K562 (cell line): ENCODE results near the gene HPCAL1. TPM values are rescaled to one million over a fixed set of nuclear protein-coding genes. Genes with fewer than 3 reads are reported as not detected.

Experiments
- BCOR ChIP-seq: fragments of 450-650 bp; IDR thresholded peaks from 2 replicates; pipeline ENCODE4 v1.6.1; 2016
- BRF1 ChIP-seq: IDR thresholded peaks from 3 replicates; pipeline ENCODE4 v1.6.1; 2011; ENCODE audit warnings: borderline replicate concordance, mild to moderate bottlenecking; ENCODE audit not compliant: insufficient read length; ENCODE audit errors: extremely low read depth
- CTBP1 ChIP-seq: fragments of 450-650 bp; IDR thresholded peaks from 2 replicates; pipeline ENCODE4 v1.6.1; 2016; ENCODE audit warnings: borderline replicate concordance
- DMBX1 ChIP-seq: fragments of 250-450 bp; sonication (Bioruptor Pico); IDR thresholded peaks from 2 replicates; pipeline ENCODE4 v1.8.0; 2022; ENCODE audit warnings: inconsistent platforms, mild to moderate bottlenecking, moderate library complexity, borderline replicate concordance
- ELF2 ChIP-seq: fragments of 250-450 bp; sonication (Bioruptor Pico); IDR thresholded peaks from 2 replicates; pipeline ENCODE4 v1.5.0; 2021; ENCODE audit warnings: mild to moderate bottlenecking
- FOXP1 ChIP-seq: sonication (generic); formaldehyde crosslinking; IDR thresholded peaks from 2 replicates; pipeline ENCODE4 v1.8.0; 2022; ENCODE audit warnings: mild to moderate bottlenecking, missing genetic modification reagents
- HBP1 ChIP-seq: fragments of 450-650 bp; formaldehyde crosslinking; IDR thresholded peaks from 2 replicates; pipeline ENCODE4 v1.4.0; 2022; ENCODE audit warnings: missing genetic modification characterization
- HDAC8 ChIP-seq: fragments of 450-650 bp; IDR thresholded peaks from 2 replicates; pipeline ENCODE4 v1.6.1; 2016; ENCODE audit warnings: mild to moderate bottlenecking, missing genetic modification characterization, moderate library complexity, missing compliant biosample characterization
- ID3 ChIP-seq, 2 experiments: fragments of 250-450 bp in 1 of 2; fragments of 450-650 bp in 1 of 2; sonication (Bioruptor Pico) in 1 of 2; IDR thresholded peaks; 2 replicates each; pipeline versions ENCODE4 v1.6.1 to v1.8.0; 2016 to 2021; ENCODE audit warnings: mild to moderate bottlenecking in 2 of 2, moderate library complexity in 2 of 2, missing compliant biosample characterization in 1 of 2, missing genetic modification characterization in 1 of 2
- LCOR ChIP-seq: sonication (generic); formaldehyde crosslinking; IDR thresholded peaks from 2 replicates; pipeline ENCODE4 v1.8.0; 2022; ENCODE audit warnings: mild to moderate bottlenecking, missing genetic modification reagents
- MCM2 ChIP-seq: fragments of 450-650 bp; IDR thresholded peaks from 2 replicates; pipeline ENCODE4 v1.6.1; 2017; ENCODE audit warnings: low read depth, mild to moderate bottlenecking
- MCM3 ChIP-seq: fragments of 450-650 bp; IDR thresholded peaks from 2 replicates; pipeline ENCODE4 v1.6.1; 2016
- NFIX ChIP-seq: fragments of 250-450 bp; sonication (Bioruptor Pico); IDR thresholded peaks from 2 replicates; pipeline ENCODE4 v1.4.0; 2020; ENCODE audit warnings: low read depth, mild to moderate bottlenecking, moderate library complexity
- NR2C2 ChIP-seq, 2 experiments: fragments of 200-800 bp in 1 of 2; sonication (Bioruptor generic) in 1 of 2; sonication (generic) in 1 of 2; formaldehyde crosslinking in 1 of 2; IDR thresholded peaks; 2 replicates each; pipeline versions ENCODE4 v1.6.1 to v1.8.0; 2016 to 2022; ENCODE audit warnings: mild to moderate bottlenecking in 1 of 2, missing compliant biosample characterization in 1 of 2, missing genetic modification characterization in 1 of 2, missing genetic modification reagents in 1 of 2
- PPARD ChIP-seq: fragments of 250-450 bp; sonication (Bioruptor Pico); IDR thresholded peaks from 2 replicates; pipeline ENCODE4 v1.8.0; 2022; ENCODE audit warnings: inconsistent platforms, mild to moderate bottlenecking, moderate library complexity
- RBBP5 ChIP-seq: fragments of 200-600 bp; sonication (generic); IDR thresholded peaks from 2 replicates; pipeline ENCODE4 v1.6.1; 2012; ENCODE audit warnings: borderline replicate concordance, mild to moderate bottlenecking, low read length, control low read depth, inconsistent platforms; ENCODE audit not compliant: insufficient read depth, poor library complexity, severe bottlenecking
- SOX6 ChIP-seq: fragments of 450-650 bp; IDR thresholded peaks from 2 replicates; pipeline ENCODE4 v1.6.1; 2014; ENCODE audit warnings: mild to moderate bottlenecking
- STAT5A ChIP-seq: IDR thresholded peaks from 2 replicates; pipeline ENCODE4 v1.6.1; 2012; ENCODE audit warnings: low read length, inconsistent platforms, borderline replicate concordance
- ZC3H11A ChIP-seq: IDR thresholded peaks from 2 replicates; pipeline ENCODE4 v1.6.1; 2012; ENCODE audit warnings: low read depth, low read length, improper control_type of control experiment
- ZNF143 ChIP-seq: sonication (generic); formaldehyde crosslinking; IDR thresholded peaks from 2 replicates; pipeline ENCODE4 v1.9.0; 2022; ENCODE audit warnings: mild to moderate bottlenecking, missing genetic modification reagents
- ZNF274 ChIP-seq: IDR thresholded peaks from 2 replicates; pipeline ENCODE4 v1.6.1; 2011; ENCODE audit warnings: low read depth, mild to moderate bottlenecking, low read length, moderate library complexity, borderline replicate concordance
- ZNF384 ChIP-seq: IDR thresholded peaks from 2 replicates; pipeline ENCODE4 v1.6.1; 2012; ENCODE audit warnings: low read depth, low read length, improper control_type of control experiment
- ZNF431 ChIP-seq: sonication (generic); formaldehyde crosslinking; IDR thresholded peaks from 2 replicates; pipeline ENCODE4 v1.8.0; 2022; ENCODE audit warnings: mild to moderate bottlenecking, missing genetic modification reagents
- polyA plus RNA-seq, 8 experiments: library from polyadenylated mRNA; depleted of rRNA in 4 of 8; stranded (reverse) in 5 of 8; unstranded in 3 of 8; fragments of >200 nt; fragmentation: Nextera tagmentation in 2 of 8; fragmentation: Illumina TruSeq in 1 of 8; extraction: Ambion mirVana in 2 of 8; extraction: Trizol in 1 of 8; gene quantifications; 2 replicates each; pipeline versions ENCODE4 v1.2.1 to v1.2.3, GENCODE V29; 2011 to 2014; ENCODE audit warnings: inconsistent platforms in 1 of 8, missing spikeins in 1 of 8
- total RNA-seq, 7 experiments: library from RNA; depleted of rRNA in 6 of 7; stranded (reverse); fragments of >200 nt in 6 of 7; fragmentation: Illumina TruSeq in 2 of 7; extraction: Trizol in 2 of 7; gene quantifications; 2 replicates each; pipeline versions ENCODE4 v1.2.1 to v1.2.3, GENCODE V29; 2011 to 2021; ENCODE audit warnings: low replicate concordance in 1 of 7
- TF ChIP-seq, protein P1 (sequence below): IDR thresholded peaks from 2 replicates; pipeline ENCODE4 v1.6.1; 2014; ENCODE audit warnings: antibody characterized with exemption
- TF ChIP-seq, protein P2 (sequence below): fragments of 250-450 bp; sonication (Bioruptor Pico); IDR thresholded peaks from 2 replicates; pipeline ENCODE4 v1.4.0; 2020

Gene HPCAL1
- total and polyA plus RNA-seq, 9 of the 15 experiments (the other 6 are each of a cell fraction or from before 2014, with no cell fraction given), result 2.7 to 65.5 (median 23.9) TPM

DNA sequence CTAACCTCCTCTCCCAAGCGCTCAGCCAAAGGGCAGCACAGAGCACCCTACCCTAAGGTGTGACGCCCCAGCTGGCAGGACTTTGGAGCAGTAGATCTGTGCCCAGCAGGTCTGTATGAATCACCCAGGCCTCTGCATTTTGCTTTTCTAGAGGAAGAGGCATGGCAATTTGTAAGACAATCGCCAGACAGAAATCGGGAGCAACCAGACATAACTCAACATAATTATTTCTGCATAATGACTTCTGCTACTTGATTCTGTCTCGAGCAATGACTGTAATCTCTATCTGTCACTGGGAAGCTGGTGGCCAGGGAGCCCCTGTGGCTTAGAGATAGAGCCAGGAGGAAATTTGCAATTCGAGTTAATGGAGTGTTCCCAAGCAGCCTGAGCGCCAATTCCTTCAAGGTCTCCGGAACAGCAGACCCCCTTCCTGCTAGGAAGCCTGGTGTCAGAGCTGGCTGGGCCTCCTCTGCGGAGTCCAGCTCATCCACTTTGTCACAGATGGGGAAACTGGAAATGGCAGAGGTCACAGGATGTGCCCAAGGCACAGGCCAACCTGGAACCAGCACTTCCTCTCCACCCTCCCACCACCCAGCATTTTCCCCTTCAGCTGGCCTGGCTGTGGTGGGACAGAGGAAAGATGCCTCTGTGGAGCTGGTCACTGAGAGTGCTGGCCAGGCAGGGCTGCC, 90.4 kb downstream of the HPCAL1 start (continued):
- TF ChIP-seq, protein P1, sequence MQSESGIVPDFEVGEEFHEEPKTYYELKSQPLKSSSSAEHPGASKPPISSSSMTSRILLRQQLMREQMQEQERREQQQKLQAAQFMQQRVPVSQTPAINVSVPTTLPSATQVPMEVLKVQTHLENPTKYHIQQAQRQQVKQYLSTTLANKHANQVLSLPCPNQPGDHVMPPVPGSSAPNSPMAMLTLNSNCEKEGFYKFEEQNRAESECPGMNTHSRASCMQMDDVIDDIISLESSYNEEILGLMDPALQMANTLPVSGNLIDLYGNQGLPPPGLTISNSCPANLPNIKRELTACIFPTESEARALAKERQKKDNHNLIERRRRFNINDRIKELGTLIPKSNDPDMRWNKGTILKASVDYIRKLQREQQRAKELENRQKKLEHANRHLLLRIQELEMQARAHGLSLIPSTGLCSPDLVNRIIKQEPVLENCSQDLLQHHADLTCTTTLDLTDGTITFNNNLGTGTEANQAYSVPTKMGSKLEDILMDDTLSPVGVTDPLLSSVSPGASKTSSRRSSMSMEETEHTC, result no peak
- no peak for TF ChIP-seq NR2C2 (CRISPR knock-in tag; IDR thresholded peaks at IDR 0.05)
- no peak for TF ChIP-seq NR2C2 (tag; IDR thresholded peaks at IDR 0.05)
- TF ChIP-seq HBP1 (CRISPR knock-in tag), result no peak
- TF ChIP-seq STAT5A, result peak; percentile 85
- TF ChIP-seq ZNF384, result no peak
- no peak for TF ChIP-seq ZC3H11A
- TF ChIP-seq DMBX1 (CRISPR knock-in tag), result 0 out of 2 replicates have a peak, but pooled peaks have one; percentile 21
- TF ChIP-seq PPARD (CRISPR knock-in tag), result no peak
- no peak for TF ChIP-seq MCM3
- peak; percentile 46 for TF ChIP-seq RBBP5
- TF ChIP-seq ID3 (CRISPR knock-in tag; IDR thresholded peaks at IDR 0.05), result no peak
- TF ChIP-seq ID3 (tag; IDR thresholded peaks at IDR 0.05), result no peak
- TF ChIP-seq ELF2 (CRISPR knock-in tag), result no peak
- TF ChIP-seq FOXP1, result no peak
- TF ChIP-seq MCM2, result no peak
- TF ChIP-seq HDAC8, result no peak
- TF ChIP-seq BCOR, result peak; percentile 72; the same call in 1 of the 2 replicates
- no peak for TF ChIP-seq ZNF143 (CRISPR knock-in tag)
- TF ChIP-seq CTBP1, result no peak
- TF ChIP-seq SOX6, result peak; percentile 87
- TF ChIP-seq, protein P2, sequence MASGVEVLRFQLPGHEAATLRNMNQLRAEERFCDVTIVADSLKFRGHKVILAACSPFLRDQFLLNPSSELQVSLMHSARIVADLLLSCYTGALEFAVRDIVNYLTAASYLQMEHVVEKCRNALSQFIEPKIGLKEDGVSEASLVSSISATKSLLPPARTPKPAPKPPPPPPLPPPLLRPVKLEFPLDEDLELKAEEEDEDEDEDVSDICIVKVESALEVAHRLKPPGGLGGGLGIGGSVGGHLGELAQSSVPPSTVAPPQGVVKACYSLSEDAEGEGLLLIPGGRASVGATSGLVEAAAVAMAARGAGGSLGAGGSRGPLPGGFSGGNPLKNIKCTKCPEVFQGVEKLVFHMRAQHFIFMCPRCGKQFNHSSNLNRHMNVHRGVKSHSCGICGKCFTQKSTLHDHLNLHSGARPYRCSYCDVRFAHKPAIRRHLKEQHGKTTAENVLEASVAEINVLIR (CRISPR knock-in tag), result no peak
- 0 out of 2 replicates have a peak, but pooled peaks have one; percentile 45 for TF ChIP-seq LCOR (CRISPR knock-in tag)
- TF ChIP-seq BRF1, result no peak
- TF ChIP-seq ZNF274, result no peak
- no peak for TF ChIP-seq NFIX
- no peak for TF ChIP-seq ZNF431 (CRISPR knock-in tag)
